ENCODE data around the gene PXK.
"Not testable (repeated sequence)": the region's sequence is repeated elsewhere in the genome, so short reads cannot be mapped to it uniquely, and the experiment has no call there.

DNA sequence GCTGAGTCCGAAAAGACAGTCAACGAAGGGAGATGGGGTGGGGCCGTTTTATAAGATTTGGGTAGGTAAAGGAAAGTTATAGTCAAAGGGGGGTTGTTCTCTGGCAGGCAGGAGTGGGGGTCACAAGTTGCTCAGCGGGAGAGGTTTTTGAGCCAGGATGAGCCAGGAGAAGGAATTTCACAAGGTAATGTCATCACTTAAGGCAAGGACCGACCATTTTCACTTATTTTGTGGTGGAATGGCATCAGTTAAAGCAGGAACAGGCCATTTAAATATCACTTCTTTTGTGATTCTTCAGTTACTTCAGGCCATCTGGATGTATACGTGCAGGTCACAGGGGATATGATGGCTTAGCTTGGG lies 108.3 kb downstream of the PXK start:
- TF ChIP-seq, protein P1, sequence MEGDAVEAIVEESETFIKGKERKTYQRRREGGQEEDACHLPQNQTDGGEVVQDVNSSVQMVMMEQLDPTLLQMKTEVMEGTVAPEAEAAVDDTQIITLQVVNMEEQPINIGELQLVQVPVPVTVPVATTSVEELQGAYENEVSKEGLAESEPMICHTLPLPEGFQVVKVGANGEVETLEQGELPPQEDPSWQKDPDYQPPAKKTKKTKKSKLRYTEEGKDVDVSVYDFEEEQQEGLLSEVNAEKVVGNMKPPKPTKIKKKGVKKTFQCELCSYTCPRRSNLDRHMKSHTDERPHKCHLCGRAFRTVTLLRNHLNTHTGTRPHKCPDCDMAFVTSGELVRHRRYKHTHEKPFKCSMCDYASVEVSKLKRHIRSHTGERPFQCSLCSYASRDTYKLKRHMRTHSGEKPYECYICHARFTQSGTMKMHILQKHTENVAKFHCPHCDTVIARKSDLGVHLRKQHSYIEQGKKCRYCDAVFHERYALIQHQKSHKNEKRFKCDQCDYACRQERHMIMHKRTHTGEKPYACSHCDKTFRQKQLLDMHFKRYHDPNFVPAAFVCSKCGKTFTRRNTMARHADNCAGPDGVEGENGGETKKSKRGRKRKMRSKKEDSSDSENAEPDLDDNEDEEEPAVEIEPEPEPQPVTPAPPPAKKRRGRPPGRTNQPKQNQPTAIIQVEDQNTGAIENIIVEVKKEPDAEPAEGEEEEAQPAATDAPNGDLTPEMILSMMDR (conservative IDR thresholded peaks at IDR 0.05; ENCODE audit: low read length) = not testable (repeated sequence)
- TF ChIP-seq EZH2phosphoT487 (IDR thresholded peaks at IDR 0.05; ENCODE audit: borderline replicate concordance) = not testable (repeated sequence)

Measured in Loucy (cell line).